Astrocyte of the hippocampus (primary cell): ENCODE measurements around the gene GH2.
A peak's percentile ranks its signal among the peaks of the same experiment; 100 is the strongest.
"Not testable (repeated sequence)": the region's sequence is repeated elsewhere in the genome, so short reads cannot be mapped to it uniquely, and the experiment has no call there.

ENCODE experiments used
- DNase-seq: peaks from one replicate; pipeline ENCODE4 v3.0.0; 2011; ENCODE audit warnings: low read depth, low spot score

GH2 gene

GRCh38 chr17:63874061-63874626 is 7.6 kb downstream of the GH2 start:
- not testable (repeated sequence) for DNase-seq

DNA sequence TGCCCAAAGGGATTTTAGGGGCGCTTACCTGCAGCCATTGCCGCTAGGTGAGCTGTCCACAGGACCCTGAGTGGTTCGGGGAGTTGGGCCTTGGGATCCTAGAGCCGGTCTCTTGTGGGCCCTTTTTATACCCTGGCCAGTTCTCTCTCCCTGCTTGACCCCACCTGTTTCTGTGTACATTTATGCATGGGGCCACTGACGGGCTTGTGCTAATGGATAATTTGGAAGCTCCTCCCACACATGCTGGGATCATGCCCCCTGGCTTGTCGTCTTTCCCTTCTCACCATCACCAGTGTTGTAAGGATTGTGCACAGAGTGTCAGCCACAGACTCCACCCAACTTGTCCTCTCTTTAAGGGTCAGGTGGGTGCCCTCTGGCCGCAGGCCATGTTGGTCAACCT is 8.2 kb downstream of the GH2 start, which contains the start of gene CSH2:
CSH2 (minus strand) TSS at position 101 of the 400 bp plus-strand sequence; CDS start at position 38, 63 bp downstream.
- DNase-seq = not testable (repeated sequence)

- DNase-seq = not testable (repeated sequence)
Observed at GRCh38 chr17:63871646-63872365, 9.9 kb downstream of the GH2 start.

DNA sequence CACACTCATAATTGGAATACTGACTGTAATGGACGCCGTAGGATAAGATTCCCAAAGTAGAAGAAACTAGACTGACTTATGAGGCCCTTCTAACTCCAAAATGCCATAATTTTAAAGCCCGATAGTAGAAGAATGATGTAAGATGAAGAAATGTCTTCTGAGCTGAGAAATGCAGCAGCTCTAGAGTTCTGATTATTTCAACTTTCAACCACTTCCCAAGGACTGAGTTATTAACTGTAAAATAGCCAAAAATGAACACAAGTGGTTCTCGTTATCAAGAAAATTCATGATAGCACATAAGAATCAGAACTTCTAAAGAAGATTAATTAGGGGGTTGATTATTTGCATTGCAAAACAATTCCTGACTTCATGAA is 11.5 kb downstream of the GH2 start:
- DNase-seq = not testable (repeated sequence)

DNA sequence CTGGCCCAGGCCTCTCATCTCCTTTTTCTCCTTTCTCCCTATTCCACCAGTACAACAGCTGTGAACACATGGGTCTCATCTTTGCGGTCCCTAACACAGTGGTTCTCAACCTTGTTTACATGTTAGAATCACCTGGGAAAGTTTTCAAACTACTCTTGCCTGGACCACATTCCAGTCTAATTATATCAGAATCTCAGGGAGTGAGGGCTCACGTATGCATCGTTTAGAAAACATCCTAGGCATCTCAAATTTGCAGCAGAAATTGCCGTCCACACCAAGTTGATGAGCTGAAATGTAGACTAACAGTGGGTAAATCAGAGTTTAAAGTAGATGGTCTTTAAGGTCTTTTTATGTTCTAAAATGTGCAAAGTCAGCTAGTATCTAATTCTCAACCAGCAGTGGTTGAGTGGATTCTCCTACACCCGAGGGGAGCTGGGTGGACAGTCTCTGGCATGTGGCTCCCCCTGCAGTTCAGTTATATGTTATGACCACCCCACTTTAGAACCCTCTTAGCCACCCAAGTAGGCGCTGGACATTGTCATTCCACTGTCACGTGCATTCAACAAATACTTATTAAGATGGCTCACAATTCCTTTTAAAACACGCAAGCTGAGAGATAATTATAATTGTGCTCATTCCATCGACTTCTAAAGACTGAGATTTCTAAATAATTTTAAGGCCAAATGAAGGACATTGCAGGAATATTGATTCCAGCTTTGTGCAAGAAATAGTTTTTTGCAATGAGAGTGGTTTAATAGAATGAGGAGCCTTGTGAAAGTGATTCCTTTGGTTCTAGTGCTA is 12.1 kb downstream of the GH2 start:
- peak; percentile 39 for DNase-seq

GRCh38 chr17:63866625-63867024 is 15.1 kb downstream of the GH2 start:
- not testable (repeated sequence) for DNase-seq

DNA sequence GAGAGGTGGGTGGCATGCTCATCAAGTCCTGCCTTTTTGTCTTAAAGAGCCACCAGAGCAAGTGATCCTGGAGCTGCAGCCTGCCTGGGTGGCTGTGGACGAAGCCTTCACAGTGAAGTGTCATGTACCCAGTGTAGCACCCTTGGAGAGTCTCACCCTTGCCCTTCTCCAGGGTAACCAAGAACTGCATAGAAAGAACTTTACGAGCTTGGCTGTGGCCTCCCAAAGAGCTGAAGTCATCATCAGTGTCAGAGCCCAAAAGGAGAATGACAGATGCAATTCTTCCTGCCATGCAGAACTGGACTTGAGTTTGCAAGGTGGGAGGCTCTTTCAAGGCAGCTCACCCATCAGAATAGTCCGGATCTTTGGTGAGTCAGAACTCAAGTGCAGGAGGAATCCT is 22.5 kb downstream of the GH2 start:
- no peak for DNase-seq

GRCh38 chr17:63856425-63856824 is 25.3 kb downstream of the GH2 start:
- not testable (repeated sequence) for DNase-seq

GRCh38 chr17:63855185-63855584 is 26.6 kb downstream of the GH2 start:
- no peak for DNase-seq

GRCh38 chr17:63854709-63855108 is 27.0 kb downstream of the GH2 start:
- no peak for DNase-seq

DNA sequence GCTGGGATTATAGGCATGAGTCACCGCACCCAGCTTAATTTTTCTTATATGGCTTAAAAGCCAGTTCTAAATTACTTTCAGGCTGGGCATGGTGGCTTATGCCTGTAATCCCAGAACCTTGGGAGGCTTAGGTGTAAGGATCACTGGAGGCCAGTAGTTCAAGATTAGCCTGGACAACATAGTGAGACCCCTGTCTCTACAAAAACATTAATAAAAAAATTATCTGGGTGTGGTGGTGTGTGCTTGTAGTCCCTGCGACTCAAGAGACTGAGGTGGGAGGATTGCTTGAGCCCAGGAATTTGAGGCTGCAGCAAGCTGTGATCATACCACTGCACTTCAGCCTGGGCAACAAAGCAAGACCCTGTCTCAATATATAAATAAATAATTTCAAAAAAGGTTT is 28.5 kb downstream of the GH2 start:
- DNase-seq = no peak

- no peak for DNase-seq
Observed at GRCh38 chr17:63850401-63850800, 31.3 kb downstream of the GH2 start.

DNA sequence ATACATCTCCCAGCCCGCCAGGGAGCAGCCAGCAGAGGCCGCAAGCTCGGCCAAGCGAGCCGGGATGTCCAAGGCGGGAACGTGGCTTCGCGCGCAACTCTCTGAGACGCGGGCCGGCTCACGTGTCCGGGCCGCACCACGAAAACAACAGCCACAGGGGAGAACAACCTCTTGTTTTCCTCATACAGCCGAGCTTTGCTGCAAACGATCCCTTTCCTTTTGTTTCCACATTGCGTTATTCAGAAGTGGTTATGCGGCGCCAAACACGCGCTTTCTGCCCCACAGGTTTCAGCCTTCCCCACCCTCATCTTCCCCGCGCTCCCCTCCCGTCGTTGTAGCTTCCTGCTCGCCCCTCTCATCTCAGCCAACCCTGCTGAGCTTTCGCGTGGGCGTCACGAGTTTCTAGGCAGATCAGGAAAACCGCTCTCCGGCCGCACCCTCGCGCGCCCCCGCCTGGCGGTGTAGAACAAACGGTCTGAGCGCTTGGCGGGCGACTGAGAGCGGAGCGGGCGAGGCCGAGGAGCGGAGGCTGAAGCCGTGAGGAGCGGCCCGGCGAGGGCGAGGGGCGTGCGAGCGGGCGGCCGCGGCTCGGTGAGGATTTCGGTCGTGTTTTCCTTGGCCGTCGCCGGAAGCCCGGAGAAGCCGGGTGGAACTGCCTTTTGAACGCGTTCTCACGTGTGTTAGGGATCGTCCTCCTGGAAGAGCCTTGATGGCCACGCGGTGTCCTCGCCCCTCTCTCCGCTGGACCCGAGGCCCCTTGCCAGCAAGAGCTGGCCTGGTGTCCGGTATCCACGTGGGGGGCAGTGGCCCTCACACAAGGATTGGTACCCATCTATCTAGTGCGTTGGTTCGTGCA is 32.7 kb downstream of the GH2 start:
- DNase-seq = peak; percentile 92

- no peak for DNase-seq
Observed at GRCh38 chr17:63847525-63848249, 34.1 kb downstream of the GH2 start.

- no peak for DNase-seq
Observed at GRCh38 chr17:63845509-63845908, 36.2 kb downstream of the GH2 start.

DNA sequence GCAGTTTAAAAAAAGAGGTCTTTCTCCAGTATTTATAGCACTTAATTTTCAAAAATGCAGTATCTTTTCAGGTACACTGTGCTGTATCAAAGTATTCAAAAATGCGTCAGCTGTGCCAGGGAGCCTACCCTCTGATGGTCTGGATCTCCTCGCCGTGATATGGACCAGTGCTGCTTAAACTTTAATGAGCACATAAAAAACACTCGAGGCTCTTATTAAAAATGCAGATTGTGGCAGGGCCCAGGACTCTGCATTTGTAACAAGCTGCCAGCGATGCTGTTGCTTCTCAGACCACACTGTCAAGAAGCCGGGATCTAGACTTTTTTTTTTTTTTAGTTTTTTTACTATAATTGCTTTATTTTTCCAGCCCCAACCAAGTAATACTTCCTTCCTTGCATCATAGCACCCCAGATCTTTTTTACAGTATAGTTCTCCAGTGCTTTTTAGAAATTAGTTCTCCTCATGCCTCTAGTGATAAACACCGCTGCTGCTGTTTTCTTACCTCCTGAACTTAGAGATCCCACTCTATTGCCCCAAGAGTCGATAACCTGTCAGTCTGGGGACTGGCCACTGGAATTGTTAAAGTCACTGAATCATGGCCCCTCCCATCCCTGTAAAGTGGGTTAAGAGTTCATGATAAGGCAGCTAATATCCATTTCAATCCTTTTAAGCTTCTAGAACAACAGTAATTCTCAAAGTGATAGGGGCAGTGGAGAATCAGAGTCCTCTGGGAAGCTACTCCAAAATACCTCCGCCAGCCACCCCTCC is 37.6 kb downstream of the GH2 start:
- no peak for DNase-seq

- not testable (repeated sequence) for DNase-seq
Observed at GRCh38 chr17:63843387-63843888, 38.3 kb downstream of the GH2 start.

GRCh38 chr17:63842540-63843386 is 39.0 kb downstream of the GH2 start, which contains the start of gene SMARCD2:
Gene SMARCD2, minus strand, starts transcription at chr17:63842685. Its CDS starts 11 bp downstream, at chr17:63842674.
- DNase-seq = peak; percentile 99

GRCh38 chr17:63842173-63842539 is 39.6 kb downstream of the GH2 start:
- DNase-seq = no peak
